HG02571 (cell line): ENCODE measurements around the gene SOD3.

Source experiments
- ATAC-seq: cut with Tn5 transposase; IDR thresholded peaks from one replicate; pipeline ENCODE4 v1.9.1; 2021; ENCODE audit warnings: mild to moderate bottlenecking, moderate library complexity; ENCODE audit not compliant: unreplicated experiment

The SOD3 gene

DNA sequence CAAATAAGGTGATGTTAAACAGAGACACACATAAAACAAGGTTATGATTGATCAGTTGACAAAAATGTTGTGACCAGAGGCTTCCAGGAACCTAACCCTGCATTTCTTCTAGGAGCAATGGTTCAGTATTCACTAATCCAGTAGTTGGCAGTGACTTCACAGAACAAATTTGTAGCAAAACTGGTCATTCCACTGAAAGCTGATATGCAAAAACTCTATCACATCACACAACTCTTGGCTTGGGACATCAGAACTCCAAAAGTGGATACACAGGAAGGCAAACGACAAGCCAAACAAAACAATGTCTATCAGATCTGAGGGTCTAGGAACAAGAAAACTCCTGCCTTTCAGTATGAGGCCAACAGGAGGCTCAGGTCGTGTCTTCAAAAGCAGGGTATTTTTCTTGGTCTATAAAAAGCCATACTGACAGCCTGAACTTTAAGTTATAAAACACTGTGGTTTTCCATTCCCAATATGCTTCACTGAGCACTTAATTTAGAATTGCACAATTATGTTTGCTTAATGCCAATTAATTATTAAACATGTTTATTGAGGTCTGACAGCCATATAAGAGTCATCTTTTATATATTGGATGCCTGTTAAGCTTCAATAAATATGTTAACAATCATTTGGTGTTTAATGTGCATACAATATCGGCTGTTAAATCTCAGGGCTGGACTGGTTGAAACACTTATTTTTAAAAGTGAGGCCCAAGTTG lies 45.6 kb downstream of the SOD3 start:
- ATAC-seq: no peak

DNA sequence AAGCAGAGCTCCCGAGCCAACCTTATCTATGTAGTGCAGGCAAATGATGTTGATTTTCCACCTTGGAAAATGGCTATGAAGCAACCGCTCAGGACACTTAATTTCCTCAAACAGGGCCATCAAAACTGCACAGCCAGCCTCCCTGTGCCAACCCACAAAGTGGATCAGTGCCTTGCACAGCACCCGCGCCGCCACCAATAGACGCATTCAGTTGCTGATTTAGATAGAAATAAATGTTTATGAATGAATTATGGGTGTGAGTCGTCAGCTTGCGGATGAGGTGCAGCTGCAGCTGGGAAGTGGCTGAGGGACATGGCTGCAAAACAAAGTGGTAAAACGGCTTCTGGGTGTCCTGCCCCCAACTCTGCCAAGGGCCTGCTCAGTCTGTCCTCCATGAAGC lies 47.0 kb downstream of the SOD3 start:
- ATAC-seq: no peak

DNA sequence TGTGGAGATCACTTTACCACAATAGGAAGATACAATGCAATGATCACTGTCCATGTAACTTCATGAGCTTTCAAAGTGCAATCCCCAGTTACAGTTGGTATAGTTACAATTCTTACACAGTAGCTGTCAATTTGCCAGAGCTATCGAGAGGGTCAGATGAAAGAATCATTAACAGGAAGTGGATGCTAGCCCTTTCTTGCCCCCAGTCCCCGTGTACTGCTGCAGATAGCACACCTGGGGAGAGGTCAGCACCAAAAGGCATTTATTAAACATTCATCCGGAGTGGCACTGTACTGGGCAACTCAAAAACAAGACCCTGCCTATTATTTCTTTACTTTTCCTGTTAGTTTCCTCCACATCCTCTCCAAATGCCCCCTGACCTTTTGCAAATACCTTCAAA lies 47.7 kb downstream of the SOD3 start:
- ATAC-seq: no peak

DNA sequence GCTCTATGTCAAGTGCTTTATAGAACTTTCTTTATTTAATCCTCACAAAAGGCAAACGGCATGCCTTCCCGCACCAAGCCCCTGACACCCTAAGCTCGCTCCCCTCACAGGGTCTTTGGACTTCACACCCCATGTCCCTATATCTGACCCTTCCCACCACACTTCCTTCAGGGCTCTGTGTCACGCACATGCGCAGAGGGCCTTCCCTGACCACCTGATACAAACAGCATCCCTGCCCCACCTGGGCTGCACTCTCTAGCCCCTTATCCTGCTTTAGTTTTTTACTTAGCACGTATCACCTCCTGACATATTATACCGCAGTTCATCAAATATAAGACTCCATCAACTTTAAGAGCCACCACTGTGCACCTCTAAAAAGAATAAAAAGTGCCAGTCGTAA lies 49.8 kb downstream of the SOD3 start:
- no peak for ATAC-seq

DNA sequence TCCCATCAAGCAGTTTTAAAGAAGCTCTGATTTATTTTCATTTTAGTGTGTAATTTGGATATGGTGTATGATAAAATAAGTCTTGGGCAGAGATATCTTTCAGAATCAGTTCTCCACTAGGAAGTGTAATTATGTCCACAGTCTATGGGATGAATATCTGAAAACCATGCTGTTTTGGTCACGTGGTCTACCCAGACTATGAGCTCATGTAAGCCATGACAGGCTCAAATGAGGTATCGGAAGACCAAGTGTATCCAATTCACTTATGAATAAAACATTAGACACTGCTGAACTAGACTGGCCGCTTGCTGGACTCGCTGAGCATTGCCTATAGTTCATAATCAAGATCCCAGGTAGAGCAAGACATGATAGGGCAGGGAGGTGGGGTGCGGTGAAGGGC lies 50.5 kb downstream of the SOD3 start:
- ATAC-seq: no peak

DNA sequence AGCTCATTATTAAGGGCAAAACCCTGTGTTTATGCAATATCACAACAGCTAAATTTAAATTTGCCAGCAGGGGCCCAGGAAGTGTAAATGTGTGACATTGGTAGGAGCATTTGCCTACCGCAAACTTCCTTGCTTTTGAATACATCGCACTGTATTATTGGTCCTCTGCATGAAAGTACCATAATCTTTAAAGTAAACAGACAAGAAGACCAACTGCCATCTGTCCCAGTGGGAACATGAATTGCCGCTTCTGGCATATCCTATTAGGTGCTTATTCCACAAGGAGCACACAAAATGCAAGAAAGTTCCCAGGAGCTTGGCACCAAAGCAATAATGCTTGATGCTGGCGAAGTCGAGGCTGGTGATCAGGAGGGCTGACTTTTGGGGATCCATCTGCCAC lies 51.3 kb downstream of the SOD3 start:
- ATAC-seq: no peak

DNA sequence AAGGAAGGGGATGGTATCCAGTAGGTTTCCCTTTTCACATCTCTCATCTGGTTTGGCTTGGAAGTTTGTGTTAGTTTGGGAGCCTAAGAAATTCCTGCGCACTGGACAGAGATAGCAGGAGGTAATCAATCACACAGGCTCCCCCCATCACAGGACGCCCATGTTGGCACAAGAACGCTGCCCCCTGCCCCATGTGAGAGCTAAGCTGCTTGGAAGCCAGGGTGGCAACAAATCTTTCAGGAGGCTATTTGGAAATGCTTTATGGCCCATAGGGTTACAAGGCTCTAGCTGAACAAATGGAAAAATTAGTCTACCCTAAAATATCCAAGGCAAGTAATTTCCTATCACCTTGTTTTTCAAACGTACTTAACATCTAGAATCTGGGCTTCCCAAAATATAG lies 54.0 kb downstream of the SOD3 start:
- no peak for ATAC-seq

DNA sequence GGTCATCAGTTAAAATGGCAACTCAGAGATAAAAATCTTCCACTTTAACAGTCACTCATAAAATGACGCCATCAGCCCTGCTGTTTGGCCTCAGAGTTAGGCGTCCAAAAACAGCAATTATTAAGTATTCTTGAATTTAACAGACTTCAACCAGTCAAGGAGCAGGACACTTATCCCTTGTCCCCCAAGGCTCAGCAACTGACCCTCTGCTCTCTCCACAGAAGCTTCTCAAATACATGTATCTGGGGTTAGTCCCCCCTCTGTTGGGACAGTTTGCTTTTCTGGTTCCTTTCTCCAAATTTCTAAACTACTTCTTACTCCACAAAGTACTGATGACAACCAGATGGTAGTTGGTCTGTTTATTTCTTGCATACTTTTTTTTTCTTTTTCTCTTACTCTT lies 54.4 kb downstream of the SOD3 start:
- no peak for ATAC-seq
